ENCODE results near the gene SCAMP5. TPM values are rescaled to one million over a fixed set of nuclear protein-coding genes. Genes with fewer than 3 reads are reported as not detected.

Gene SCAMP5
- total and polyA plus RNA-seq, 2 of the 13 experiments (the other 11 are each of a cell fraction or from before 2014, with no cell fraction given): 34.3 to 49.0 TPM

GRCh38 chr15:75052972-75053747, 57.8 kb downstream of the SCAMP5 start:
- Histone ChIP-seq H3K27ac (ENCODE audit: extremely low read length, insufficient read depth, low read length) (peak overlapping the region; percentile 38), H4K20me1 (ENCODE audit: insufficient read depth, low read length) (no peaks in the 10 kb centered on the region), H3K4me2 (ENCODE audit: low read depth, low read length) (no peak overlapping the region), H3K79me2 (ENCODE audit: insufficient read depth, low read length) (no peaks in the 10 kb centered on the region), H3K27me3 (ENCODE audit: control insufficient read depth in 1 of 2, insufficient read depth in 2 of 2, low read length in 2 of 2) (no peaks in the 10 kb centered on the region), H3K4me3 (replicated peaks in 1 of 3; ENCODE audit: insufficient read depth in 1 of 3, low read depth in 2 of 3, low read length in 3 of 3) (no peak overlapping the region), H3K9me3 (ENCODE audit: low read length) (no peaks in the 10 kb centered on the region), H3K9ac (ENCODE audit: insufficient read depth, low read depth, low read length) (no peak overlapping the region), H3K4me1 (ENCODE audit: insufficient read depth, low read length) (peaks cover 67% of the 10 kb centered on the region), H3K36me3 (replicated peaks in 1 of 2; ENCODE audit: control insufficient read depth in 1 of 2, insufficient read depth in 2 of 2, low read length in 2 of 2) (peaks cover 3 to 10% of the 10 kb centered on the region in 2 experiments; a peak in 4 of 5 replicates), H2AFZ (ENCODE audit: low read length) (no peak overlapping the region)
- 73% methylated on average over 5 of the region's 5 CpGs for WGBS (ENCODE audit: low lambda C conversion rate)
- ATAC-seq: no peak
- ChIA-PET CTCF (ENCODE audit: low intra/inter-chr PET ratio, low total read pairs) (no interaction called here), POLR2A (interaction anchor here (0.7 to 3.5 kb wide), 5 partner anchors 10 to 316 kb away, joined by 3 to 21 read pairs (median 3); partner anchors contain the start of genes C15orf39 and MAN2C1)
- TF ChIP-seq, protein P1, sequence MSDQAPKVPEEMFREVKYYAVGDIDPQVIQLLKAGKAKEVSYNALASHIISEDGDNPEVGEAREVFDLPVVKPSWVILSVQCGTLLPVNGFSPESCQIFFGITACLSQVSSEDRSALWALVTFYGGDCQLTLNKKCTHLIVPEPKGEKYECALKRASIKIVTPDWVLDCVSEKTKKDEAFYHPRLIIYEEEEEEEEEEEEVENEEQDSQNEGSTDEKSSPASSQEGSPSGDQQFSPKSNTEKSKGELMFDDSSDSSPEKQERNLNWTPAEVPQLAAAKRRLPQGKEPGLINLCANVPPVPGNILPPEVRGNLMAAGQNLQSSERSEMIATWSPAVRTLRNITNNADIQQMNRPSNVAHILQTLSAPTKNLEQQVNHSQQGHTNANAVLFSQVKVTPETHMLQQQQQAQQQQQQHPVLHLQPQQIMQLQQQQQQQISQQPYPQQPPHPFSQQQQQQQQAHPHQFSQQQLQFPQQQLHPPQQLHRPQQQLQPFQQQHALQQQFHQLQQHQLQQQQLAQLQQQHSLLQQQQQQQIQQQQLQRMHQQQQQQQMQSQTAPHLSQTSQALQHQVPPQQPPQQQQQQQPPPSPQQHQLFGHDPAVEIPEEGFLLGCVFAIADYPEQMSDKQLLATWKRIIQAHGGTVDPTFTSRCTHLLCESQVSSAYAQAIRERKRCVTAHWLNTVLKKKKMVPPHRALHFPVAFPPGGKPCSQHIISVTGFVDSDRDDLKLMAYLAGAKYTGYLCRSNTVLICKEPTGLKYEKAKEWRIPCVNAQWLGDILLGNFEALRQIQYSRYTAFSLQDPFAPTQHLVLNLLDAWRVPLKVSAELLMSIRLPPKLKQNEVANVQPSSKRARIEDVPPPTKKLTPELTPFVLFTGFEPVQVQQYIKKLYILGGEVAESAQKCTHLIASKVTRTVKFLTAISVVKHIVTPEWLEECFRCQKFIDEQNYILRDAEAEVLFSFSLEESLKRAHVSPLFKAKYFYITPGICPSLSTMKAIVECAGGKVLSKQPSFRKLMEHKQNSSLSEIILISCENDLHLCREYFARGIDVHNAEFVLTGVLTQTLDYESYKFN (CRISPR knock-in tag; conservative IDR thresholded peaks at IDR 0.05): 0 out of 2 replicates have a peak, but pooled peaks have one; percentile 12
- TF ChIP-seq, protein P2, sequence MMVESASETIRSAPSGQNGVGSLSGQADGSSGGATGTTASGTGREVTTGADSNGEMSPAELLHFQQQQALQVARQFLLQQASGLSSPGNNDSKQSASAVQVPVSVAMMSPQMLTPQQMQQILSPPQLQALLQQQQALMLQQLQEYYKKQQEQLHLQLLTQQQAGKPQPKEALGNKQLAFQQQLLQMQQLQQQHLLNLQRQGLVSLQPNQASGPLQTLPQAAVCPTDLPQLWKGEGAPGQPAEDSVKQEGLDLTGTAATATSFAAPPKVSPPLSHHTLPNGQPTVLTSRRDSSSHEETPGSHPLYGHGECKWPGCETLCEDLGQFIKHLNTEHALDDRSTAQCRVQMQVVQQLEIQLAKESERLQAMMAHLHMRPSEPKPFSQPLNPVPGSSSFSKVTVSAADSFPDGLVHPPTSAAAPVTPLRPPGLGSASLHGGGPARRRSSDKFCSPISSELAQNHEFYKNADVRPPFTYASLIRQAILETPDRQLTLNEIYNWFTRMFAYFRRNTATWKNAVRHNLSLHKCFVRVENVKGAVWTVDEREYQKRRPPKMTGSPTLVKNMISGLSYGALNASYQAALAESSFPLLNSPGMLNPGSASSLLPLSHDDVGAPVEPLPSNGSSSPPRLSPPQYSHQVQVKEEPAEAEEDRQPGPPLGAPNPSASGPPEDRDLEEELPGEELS (CRISPR knock-in tag; IDR thresholded peaks at IDR 0.05): 0 out of 2 replicates have a peak, but pooled peaks have one; percentile 30
- TF ChIP-seq SALL1 (CRISPR knock-in tag; IDR thresholded peaks at IDR 0.05) (0 out of 2 replicates have a peak, but pooled peaks have one; percentile 12), MTF1 (CRISPR knock-in tag; IDR thresholded peaks at IDR 0.05) (no peak), TSC22D2 (CRISPR knock-in tag; IDR thresholded peaks at IDR 0.05; ENCODE audit: borderline replicate concordance) (no peak), ZNF562 (CRISPR knock-in tag; IDR thresholded peaks at IDR 0.05; ENCODE audit: borderline replicate concordance) (no peak), HNF4A (CRISPR knock-in tag; IDR thresholded peaks at IDR 0.05) (0 out of 2 replicates have a peak, but pooled peaks have one; percentile 27), SOX6 (IDR thresholded peaks at IDR 0.05) (no peak), SOX6 (CRISPR knock-in tag; IDR thresholded peaks at IDR 0.05) (peak; percentile 38; the same call in 1 of the 2 replicates), SOX13 (IDR thresholded peaks at IDR 0.05) (no peak), SOX13 (CRISPR knock-in tag; conservative IDR thresholded peaks at IDR 0.05 in 1 of 2, IDR thresholded peaks at IDR 0.05 in 1 of 2) (peak in 1 of 2 experiments; percentile 56; a peak in 1 of 4 replicates), CEBPG (CRISPR knock-in tag; IDR thresholded peaks at IDR 0.05) (0 out of 2 replicates have a peak, but pooled peaks have one; percentile 25), GPN1 (CRISPR knock-in tag; IDR thresholded peaks at IDR 0.05; ENCODE audit: borderline replicate concordance) (no peak), ZNF567 (CRISPR knock-in tag; IDR thresholded peaks at IDR 0.05; ENCODE audit: borderline replicate concordance) (no peak), ZBTB46 (CRISPR knock-in tag; IDR thresholded peaks at IDR 0.05; ENCODE audit: borderline replicate concordance) (no peak), ZNF564 (CRISPR knock-in tag; IDR thresholded peaks at IDR 0.05) (no peak)
- peak; percentile 58 for DNase-seq (ENCODE audit: low spot score)
- in situ Hi-C loops (cut with HindIII; ENCODE audit: extremely low pct_ligation_motif_present, low pct_unique_long_range_greater_than_20kb) (no loop called here), intact Hi-C loops (cut with micrococcal nuclease; ENCODE audit: unreplicated experiment) (no loop called here)
- peak; percentile 63 for FAIRE-seq
- TSS peak; percentile 43 for BruUV-seq (replicated peaks)

Measured in HepG2 (cell line).